ENCODE measurements around the gene BCL11B.
"Not testable (repeated sequence)": the region's sequence is repeated elsewhere in the genome, so short reads cannot be mapped to it uniquely, and the experiment has no call there.

DNA sequence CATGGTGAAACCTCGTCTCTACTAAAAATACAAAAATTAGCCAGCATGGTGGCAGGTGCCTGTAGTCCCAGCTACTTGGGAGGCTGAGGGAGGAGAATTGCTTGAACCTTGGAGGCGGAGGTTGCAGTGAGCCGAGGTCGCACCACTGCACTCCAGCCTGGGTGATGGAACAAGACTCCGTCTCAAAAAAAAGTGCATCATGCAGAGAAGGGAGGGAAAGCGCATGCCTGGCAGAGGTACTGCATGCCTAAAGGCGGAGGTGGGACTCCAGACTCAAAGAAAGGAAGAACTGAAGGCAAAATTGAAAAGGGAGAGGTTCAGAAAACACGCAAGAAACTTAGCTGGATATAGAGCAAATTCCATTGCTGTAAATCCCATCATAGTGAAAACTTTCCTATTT is 85.7 kb downstream of the BCL11B start:
- TF ChIP-seq CTCF (conservative IDR thresholded peaks at IDR 0.05 in 1 of 2, IDR thresholded peaks at IDR 0.05 in 1 of 2; ENCODE audit: low read depth in 1 of 2, low read length in 2 of 2); EZH2 (IDR thresholded peaks at IDR 0.05; ENCODE audit: low read length, missing control alignments): not testable (repeated sequence)
